WERI-Rb-1 (cell line): ENCODE measurements around the gene TBCA.

Experiments used
- DNase-seq: peaks from one replicate; pipeline ENCODE4 v3.0.0-alpha.2; 2020
- H3K27ac ChIP-seq: fragments of 250-450 bp; sonication (Bioruptor Pico); 2 replicates; pipeline ENCODE4 v1.5.1; 2020; ENCODE audit warnings: mild to moderate bottlenecking, moderate library complexity
- H3K27me3 ChIP-seq: fragments of 250-450 bp; sonication (Bioruptor Pico); 2 replicates; pipeline ENCODE4 v1.5.1; 2021; ENCODE audit warnings: mild to moderate bottlenecking, low read depth, moderate library complexity; ENCODE audit not compliant: insufficient read depth, severe bottlenecking
- H3K36me3 ChIP-seq: fragments of 250-450 bp; sonication (Bioruptor Pico); 2 replicates; pipeline ENCODE4 v1.5.1; 2020; ENCODE audit warnings: mild to moderate bottlenecking, moderate library complexity
- H3K4me3 ChIP-seq: 2 replicates; pipeline ENCODE4 v1.5.1; 2011; ENCODE audit warnings: low read depth, mild to moderate bottlenecking, control low read depth, low read length
- H3K9me3 ChIP-seq: fragments of 250-450 bp; sonication (Bioruptor Pico); 2 replicates; pipeline ENCODE4 v1.5.1; 2021; ENCODE audit warnings: mild to moderate bottlenecking, moderate library complexity; ENCODE audit not compliant: severe bottlenecking
- TF ChIP-seq, protein P1 (sequence below): IDR thresholded peaks from 2 replicates; pipeline ENCODE4 v1.5.1; 2011; ENCODE audit warnings: low read depth, mild to moderate bottlenecking, control low read depth, inconsistent platforms, low read length

TBCA gene

GRCh38 chr5:77669677-77670076, 106.5 kb downstream of the TBCA start:
- TF ChIP-seq, protein P1, sequence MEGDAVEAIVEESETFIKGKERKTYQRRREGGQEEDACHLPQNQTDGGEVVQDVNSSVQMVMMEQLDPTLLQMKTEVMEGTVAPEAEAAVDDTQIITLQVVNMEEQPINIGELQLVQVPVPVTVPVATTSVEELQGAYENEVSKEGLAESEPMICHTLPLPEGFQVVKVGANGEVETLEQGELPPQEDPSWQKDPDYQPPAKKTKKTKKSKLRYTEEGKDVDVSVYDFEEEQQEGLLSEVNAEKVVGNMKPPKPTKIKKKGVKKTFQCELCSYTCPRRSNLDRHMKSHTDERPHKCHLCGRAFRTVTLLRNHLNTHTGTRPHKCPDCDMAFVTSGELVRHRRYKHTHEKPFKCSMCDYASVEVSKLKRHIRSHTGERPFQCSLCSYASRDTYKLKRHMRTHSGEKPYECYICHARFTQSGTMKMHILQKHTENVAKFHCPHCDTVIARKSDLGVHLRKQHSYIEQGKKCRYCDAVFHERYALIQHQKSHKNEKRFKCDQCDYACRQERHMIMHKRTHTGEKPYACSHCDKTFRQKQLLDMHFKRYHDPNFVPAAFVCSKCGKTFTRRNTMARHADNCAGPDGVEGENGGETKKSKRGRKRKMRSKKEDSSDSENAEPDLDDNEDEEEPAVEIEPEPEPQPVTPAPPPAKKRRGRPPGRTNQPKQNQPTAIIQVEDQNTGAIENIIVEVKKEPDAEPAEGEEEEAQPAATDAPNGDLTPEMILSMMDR, result no peak
- no peaks in the 10 kb centered on the region for H3K36me3 ChIP-seq
- no peaks in the 10 kb centered on the region for H3K27me3 ChIP-seq
- H3K4me3 ChIP-seq, result no peak overlapping the region
- no peaks in the 10 kb centered on the region for H3K9me3 ChIP-seq
- no peak overlapping the region for H3K27ac ChIP-seq
- no peak for DNase-seq

- H3K36me3 ChIP-seq, result no peaks in the 10 kb centered on the region
- no peak overlapping the region for H3K27ac ChIP-seq
- no peak for DNase-seq
- no peaks in the 10 kb centered on the region for H3K27me3 ChIP-seq
- TF ChIP-seq, protein P1, result no peak
- H3K4me3 ChIP-seq, result no peak overlapping the region
- no peaks in the 10 kb centered on the region for H3K9me3 ChIP-seq
Observed at GRCh38 chr5:77663090-77663863, 112.9 kb downstream of the TBCA start.

GRCh38 chr5:77662635-77663034, 113.5 kb downstream of the TBCA start:
- H3K4me3 ChIP-seq, result no peak overlapping the region
- no peak for DNase-seq
- H3K27me3 ChIP-seq, result no peaks in the 10 kb centered on the region
- H3K9me3 ChIP-seq, result no peaks in the 10 kb centered on the region
- TF ChIP-seq, protein P1, result no peak
- H3K36me3 ChIP-seq, result no peaks in the 10 kb centered on the region
- no peak overlapping the region for H3K27ac ChIP-seq

- Histone ChIP-seq H3K36me3 (no peaks in the 10 kb centered on the region), H3K27me3 (no peaks in the 10 kb centered on the region), H3K4me3 (no peak overlapping the region), H3K27ac (no peak overlapping the region), H3K9me3 (no peaks in the 10 kb centered on the region)
- TF ChIP-seq, protein P1, result no peak
- DNase-seq, result no peak
Observed at GRCh38 chr5:77658662-77659061, 117.5 kb downstream of the TBCA start.

DNA sequence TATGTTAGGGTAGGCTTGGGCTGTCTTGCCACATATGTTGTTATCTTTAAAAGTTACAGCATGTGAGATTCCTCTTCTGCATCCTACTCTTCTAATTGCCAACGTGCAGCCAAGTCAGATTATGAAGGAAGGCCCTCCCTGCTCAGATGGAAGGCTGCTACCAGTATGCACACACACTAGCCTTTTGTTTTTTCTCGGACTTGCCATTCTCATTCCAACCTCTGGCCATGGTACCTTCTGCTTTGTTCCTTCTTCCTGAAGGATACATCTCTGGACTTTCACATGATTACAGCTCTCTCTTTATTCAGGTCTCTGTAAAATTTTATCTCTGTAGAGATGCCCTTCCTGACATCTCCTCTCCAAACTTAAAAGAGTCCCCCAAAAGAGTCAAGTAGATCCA, 124.8 kb downstream of the TBCA start:
- H3K4me3 ChIP-seq, result no peak overlapping the region
- H3K9me3 ChIP-seq, result no peaks in the 10 kb centered on the region
- no peak overlapping the region for H3K27ac ChIP-seq
- no peaks in the 10 kb centered on the region for H3K36me3 ChIP-seq
- TF ChIP-seq, protein P1, result no peak
- H3K27me3 ChIP-seq, result no peaks in the 10 kb centered on the region
- no peak for DNase-seq

DNA sequence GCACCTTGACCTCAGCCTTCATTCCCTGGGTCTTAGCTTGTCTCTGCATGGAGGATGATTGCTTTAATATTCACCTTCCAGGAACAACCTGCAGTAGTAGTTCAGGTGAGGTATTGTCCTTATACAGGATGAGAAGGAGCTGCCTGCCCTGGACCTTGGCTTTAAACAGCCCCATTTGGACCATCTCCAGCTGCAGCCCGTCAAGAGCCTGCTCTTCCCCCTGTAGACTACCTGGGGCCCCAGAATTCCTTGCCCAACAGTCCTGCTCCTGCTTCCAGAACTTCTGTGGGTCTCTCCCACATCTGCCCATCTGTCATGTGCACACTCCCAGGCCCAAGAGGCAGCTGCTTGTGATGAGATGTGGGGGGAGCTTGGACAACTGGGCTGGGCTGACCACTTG, 125.5 kb downstream of the TBCA start:
- Histone ChIP-seq H3K27me3 (peaks cover 6% of the 10 kb centered on the region), H3K36me3 (no peaks in the 10 kb centered on the region), H3K9me3 (no peaks in the 10 kb centered on the region), H3K4me3 (no peak overlapping the region), H3K27ac (no peak overlapping the region)
- TF ChIP-seq, protein P1, result no peak
- DNase-seq, result no peak
